PFSK-1 (cell line): ENCODE results near the gene MAIP1.

ENCODE experiments used
- FOXP2 ChIP-seq: optimal IDR thresholded peaks from 2 replicates; pipeline ENCODE3; 2011; ENCODE audit warnings: borderline replicate concordance, control low read depth, inconsistent platforms; ENCODE audit not compliant: insufficient read depth; ENCODE audit errors: extremely low read length, extremely low read depth
- POLR2AphosphoS5 ChIP-seq: IDR thresholded peaks from 2 replicates; pipeline ENCODE4 v1.6.1; 2012; ENCODE audit warnings: low read depth, mild to moderate bottlenecking, control low read depth, low read length, moderate library complexity
- SIN3A ChIP-seq: IDR thresholded peaks from 2 replicates; pipeline ENCODE4 v1.6.1; 2012; ENCODE audit warnings: mild to moderate bottlenecking, low read length, moderate library complexity, borderline replicate concordance; ENCODE audit not compliant: insufficient read depth
- TAF1 ChIP-seq: IDR thresholded peaks from 2 replicates; pipeline ENCODE4 v1.6.1; 2012; ENCODE audit warnings: low read length, control low read depth, borderline replicate concordance; ENCODE audit not compliant: insufficient read depth
- TF ChIP-seq, protein P1 (sequence below), 2 experiments: IDR thresholded peaks; 2 replicates each; pipeline versions ENCODE4 v1.6.1 to v1.8.0; 2011 to 2012; ENCODE audit warnings: low read depth in 2 of 2, low read length in 2 of 2, control low read depth in 1 of 2, inconsistent platforms in 1 of 2, mild to moderate bottlenecking in 1 of 2, moderate library complexity in 1 of 2; ENCODE audit not compliant: insufficient read depth in 1 of 2

Gene MAIP1

DNA sequence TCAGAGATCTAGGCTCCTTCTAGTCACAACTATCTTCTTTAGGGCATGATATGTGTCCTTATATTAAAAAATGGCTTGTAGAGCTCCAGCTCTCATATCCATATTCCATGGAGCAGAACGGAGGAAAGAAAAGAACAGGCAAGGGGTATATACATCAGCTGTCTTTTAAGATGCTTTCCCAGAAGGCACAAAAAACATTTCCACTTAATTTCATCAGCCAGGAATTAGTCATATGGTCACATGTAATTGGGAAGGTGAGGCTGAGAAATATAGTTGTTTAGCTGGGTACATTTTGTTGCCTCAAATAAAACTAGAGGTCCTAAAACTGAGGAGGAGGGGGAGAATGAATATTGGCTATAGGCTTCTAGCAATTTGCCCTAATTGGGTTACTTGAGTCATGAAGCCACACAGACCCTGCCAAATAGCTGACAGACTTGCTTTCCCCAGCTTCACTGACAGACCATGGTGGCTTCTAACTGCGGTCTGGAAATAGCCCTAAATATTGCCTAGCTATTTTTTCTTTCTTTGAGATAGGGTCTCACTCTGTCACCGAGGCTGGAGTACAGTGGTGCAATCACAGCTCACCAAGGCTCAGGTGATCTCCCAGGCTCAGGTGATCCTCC lies 20.0 kb downstream of the MAIP1 start:
- TF ChIP-seq TAF1 (no peak), POLR2AphosphoS5 (no peak), FOXP2 (no peak), SIN3A (no peak)
- TF ChIP-seq, protein P1, sequence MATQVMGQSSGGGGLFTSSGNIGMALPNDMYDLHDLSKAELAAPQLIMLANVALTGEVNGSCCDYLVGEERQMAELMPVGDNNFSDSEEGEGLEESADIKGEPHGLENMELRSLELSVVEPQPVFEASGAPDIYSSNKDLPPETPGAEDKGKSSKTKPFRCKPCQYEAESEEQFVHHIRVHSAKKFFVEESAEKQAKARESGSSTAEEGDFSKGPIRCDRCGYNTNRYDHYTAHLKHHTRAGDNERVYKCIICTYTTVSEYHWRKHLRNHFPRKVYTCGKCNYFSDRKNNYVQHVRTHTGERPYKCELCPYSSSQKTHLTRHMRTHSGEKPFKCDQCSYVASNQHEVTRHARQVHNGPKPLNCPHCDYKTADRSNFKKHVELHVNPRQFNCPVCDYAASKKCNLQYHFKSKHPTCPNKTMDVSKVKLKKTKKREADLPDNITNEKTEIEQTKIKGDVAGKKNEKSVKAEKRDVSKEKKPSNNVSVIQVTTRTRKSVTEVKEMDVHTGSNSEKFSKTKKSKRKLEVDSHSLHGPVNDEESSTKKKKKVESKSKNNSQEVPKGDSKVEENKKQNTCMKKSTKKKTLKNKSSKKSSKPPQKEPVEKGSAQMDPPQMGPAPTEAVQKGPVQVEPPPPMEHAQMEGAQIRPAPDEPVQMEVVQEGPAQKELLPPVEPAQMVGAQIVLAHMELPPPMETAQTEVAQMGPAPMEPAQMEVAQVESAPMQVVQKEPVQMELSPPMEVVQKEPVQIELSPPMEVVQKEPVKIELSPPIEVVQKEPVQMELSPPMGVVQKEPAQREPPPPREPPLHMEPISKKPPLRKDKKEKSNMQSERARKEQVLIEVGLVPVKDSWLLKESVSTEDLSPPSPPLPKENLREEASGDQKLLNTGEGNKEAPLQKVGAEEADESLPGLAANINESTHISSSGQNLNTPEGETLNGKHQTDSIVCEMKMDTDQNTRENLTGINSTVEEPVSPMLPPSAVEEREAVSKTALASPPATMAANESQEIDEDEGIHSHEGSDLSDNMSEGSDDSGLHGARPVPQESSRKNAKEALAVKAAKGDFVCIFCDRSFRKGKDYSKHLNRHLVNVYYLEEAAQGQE (IDR thresholded peaks at IDR 0.05; ENCODE audit: insufficient read depth in 1 of 2, low read depth in 2 of 2, low read length in 2 of 2) = no peak

DNA sequence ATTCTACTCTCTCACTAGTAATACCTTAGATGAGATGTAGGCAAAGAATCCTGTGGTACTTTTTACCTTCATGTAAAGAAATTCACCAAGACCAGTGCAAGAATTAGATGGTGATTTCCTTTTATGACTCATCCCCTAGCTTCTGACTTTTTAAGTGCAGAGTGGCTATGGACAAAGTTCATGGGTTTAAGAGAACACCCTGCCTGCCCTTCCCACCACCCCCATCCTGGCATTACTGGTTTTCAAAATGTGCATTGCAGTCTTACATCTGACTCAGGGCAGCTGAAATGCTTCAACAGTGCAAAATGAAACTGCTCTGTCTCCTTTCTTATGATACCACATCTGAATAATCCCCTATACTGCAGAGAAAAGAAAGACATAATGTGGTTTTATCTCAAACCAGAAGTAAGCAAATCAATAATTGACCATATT lies 22.6 kb downstream of the MAIP1 start:
- TF ChIP-seq POLR2AphosphoS5 = no peak
- TF ChIP-seq TAF1 = no peak
- no peak for TF ChIP-seq SIN3A
- TF ChIP-seq, protein P1 (IDR thresholded peaks at IDR 0.05; ENCODE audit: insufficient read depth in 1 of 2, low read depth in 2 of 2, low read length in 2 of 2) = no peak
- no peak for TF ChIP-seq FOXP2

DNA sequence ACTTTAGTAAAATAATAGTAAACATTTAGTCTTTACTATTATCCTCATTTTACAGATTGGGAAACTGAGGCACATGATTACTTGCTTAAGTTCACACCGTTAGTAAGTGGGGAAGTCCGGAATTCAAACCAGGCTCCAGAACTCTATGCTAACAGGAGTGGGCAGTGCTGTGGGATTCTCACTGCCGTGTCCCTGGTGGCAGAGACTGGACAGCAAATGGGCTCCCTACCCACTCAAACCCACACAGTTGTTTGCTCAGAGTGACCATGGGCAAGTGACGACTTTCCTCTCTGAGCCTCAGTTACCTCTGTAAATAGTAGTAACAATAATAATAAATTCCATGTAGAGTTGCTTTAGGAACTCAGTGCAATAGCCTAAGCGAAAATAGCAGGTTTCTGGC lies 24.0 kb downstream of the MAIP1 start:
- no peak for TF ChIP-seq SIN3A
- TF ChIP-seq, protein P1 (IDR thresholded peaks at IDR 0.05; ENCODE audit: insufficient read depth in 1 of 2, low read depth in 2 of 2, low read length in 2 of 2) = no peak
- no peak for TF ChIP-seq TAF1
- no peak for TF ChIP-seq POLR2AphosphoS5
- no peak for TF ChIP-seq FOXP2

DNA sequence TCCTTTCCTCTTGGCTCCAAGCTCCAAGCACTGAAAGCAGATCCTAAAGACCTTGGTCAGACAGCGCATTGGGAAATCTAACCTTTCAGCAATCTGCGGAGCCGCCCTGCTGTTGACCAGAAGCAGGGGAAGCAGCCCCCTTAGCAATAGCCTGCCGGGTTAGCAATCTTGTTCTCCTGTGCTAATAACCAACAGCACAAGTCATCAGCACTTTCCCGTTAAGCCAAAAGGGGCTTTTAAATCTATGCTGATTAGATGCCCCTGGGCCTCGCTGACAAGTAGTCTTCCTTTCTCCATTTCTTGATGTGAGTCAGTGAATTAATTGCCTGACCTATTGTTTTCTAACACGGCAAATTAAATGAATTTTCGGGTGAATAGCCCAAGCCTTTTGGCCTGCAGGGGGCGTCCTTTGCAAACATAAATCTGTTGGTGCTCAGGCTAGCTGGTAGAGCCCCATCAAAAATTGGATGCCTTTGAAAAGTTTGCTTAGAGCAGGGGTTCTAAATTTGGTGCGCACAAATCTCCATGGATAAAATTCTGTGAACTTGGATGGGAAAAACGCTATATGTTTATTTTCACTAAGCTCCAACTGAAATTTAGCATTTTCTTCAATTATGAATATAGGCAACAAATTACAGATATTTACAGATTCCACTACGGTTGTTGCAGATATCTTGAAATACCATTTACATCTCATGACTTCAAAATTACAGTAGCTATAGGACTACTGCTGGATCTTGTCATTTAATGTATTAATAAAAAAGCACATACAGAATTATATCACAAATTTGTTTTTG lies 24.6 kb downstream of the MAIP1 start:
- TF ChIP-seq, protein P1 (IDR thresholded peaks at IDR 0.05; ENCODE audit: insufficient read depth in 1 of 2, low read depth in 2 of 2, low read length in 2 of 2) = no peak
- TF ChIP-seq TAF1 = no peak
- no peak for TF ChIP-seq FOXP2
- no peak for TF ChIP-seq SIN3A
- no peak for TF ChIP-seq POLR2AphosphoS5
